GM15510 (cell line): ENCODE results near the gene SSBP3.

Experiments
- POLR2A ChIP-seq: IDR thresholded peaks from 3 replicates; pipeline ENCODE4 v1.6.1; 2011; ENCODE audit warnings: borderline replicate concordance; ENCODE audit not compliant: insufficient read length; ENCODE audit errors: extremely low read depth

Gene SSBP3

GRCh38 chr1:54406339-54407153, at the start of gene SSBP3:
TSS of gene SSBP3 (minus strand) at chr1:54406394.
- TF ChIP-seq POLR2A: peak; percentile 70

- no peak for TF ChIP-seq POLR2A
These were observed 47.3 kb upstream of the SSBP3 start for GRCh38 chr1:54453509-54453908.

- no peak for TF ChIP-seq POLR2A
These were observed 46.8 kb upstream of the SSBP3 start for GRCh38 chr1:54453022-54453421.

DNA sequence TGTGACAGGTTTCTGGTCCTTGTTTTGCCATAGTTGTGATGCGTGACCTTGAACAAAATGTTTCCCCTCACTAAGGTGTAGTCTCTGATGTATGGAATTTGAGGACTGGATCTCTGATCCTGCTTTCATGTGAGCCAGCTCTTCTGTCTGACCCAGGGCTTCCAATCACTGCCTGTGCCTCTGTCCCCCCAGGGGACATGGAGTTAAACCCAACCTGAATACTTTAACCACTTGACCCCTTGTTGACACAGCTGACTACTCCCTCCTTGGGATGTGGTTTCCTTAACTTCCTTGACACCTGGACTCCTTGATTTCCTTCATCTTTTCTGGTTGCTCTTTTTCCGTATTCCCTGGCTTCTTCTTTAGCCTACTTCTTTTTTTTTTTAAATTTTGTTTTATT, 36.0 kb upstream of the SSBP3 start:
- TF ChIP-seq POLR2A: no peak

DNA sequence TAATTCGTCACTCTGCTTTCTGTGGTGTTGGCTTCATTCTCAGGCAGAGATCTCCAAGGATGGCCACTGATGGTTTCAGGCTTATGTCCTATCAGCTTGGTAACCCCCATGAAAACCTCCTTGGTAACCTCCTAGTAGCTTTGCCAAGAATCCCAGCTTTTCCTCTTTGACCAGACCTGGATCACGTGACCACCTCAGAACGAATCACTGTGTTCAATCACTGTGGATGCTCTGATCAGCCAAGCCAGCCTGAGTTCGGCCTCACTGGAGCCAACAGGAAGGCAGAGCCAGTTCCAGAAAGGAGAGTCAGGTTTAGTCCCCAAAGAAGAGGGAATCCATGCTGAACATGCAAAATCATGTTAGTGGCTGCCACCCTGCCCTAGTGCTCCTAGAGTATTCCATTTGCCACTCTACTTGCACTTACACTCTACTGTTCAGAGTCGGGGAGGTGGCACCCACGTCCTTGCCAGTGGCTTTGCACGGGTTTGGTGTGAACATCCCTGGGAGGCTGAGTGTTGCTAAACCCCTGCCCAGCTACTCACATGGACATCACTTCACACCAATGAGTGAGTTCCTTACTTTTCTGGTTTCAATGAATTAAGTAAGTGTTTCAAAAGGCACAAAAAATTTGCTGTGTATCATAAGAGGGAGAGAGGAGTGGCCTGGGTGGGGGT, 33.5 kb upstream of the SSBP3 start:
- TF ChIP-seq POLR2A: no peak

DNA sequence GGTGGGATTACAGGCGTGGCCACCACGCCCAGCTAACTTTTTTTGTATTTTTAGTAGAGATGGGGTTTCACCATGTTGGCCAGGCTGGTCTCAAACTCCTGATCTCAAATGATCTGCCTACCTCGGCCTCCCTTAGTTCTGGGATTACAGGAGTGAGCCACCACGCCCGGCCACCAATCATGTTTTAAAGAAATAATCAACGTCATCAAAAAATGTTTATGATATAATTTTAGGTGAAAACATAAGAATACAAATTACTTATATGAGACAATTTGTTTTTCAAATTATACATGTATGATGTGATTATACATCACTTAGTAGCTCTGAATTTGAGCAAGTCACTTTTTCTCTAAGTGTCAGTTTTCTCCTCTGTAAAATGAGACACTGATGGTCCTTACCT, 31.6 kb upstream of the SSBP3 start:
- no peak for TF ChIP-seq POLR2A

DNA sequence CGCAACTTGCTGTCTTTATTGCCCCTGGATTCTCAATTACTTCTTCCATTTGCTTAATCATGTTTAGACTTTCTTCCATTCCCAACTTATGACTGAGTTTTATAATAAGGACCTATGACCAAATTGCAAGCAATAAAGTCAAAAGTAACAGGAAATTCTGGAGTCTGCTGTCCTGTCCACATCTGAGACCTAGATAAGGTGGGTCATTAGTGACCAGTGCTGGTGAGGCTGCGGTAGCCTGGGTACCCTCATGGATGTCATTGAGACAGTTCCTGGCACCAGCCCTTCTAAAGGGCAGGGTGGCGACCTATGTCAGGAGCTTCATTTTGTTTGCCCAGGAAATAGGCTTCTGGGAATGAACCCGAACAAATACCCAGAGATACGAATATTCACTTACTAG, 30.6 kb upstream of the SSBP3 start:
- no peak for TF ChIP-seq POLR2A

GRCh38 chr1:54429838-54430237, 23.6 kb upstream of the SSBP3 start:
- TF ChIP-seq POLR2A: no peak

- no peak for TF ChIP-seq POLR2A
These were observed 22.8 kb upstream of the SSBP3 start for GRCh38 chr1:54428837-54429518.

DNA sequence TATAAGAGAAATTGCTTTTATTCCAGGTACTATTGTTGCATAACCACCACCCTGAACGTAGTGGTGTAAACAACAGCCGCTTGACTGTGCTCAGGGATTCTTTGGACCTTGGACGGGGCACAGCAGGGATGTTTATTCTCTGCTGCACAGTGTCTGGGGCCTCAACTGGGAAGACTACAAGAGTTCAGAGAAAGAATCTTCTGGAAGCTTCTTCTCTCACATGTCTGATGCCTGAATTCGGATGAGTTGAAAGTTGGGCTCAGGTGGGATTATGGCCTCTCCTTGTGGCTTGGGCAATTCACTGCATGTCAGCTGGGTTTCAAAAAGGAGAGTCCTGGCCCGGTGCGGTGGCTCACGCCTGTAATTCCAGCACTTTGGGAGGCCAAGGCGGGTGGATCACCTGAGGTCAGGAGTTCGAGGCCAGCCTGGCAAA, 19.0 kb upstream of the SSBP3 start:
- TF ChIP-seq POLR2A: no peak

DNA sequence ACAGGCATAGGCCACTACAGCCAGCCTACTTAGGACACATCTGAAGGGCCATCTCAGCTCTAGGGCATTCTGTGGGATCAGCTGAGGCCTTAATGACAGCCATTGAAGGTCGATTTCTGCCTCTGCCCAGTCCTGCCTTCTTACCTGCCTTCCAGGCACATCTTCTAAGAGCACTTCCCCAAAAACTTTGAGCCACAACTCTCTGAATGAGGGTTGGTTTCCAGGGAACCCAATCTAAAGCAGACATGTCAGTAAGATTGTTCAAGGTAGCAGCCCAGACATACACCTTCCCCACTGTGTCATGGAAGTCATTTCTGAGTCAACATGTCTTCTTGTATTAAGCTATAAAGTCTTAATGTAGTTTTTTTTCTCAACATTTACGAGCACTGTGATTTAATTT, 18.2 kb upstream of the SSBP3 start:
- TF ChIP-seq POLR2A: no peak

- TF ChIP-seq POLR2A: no peak
These were observed 14.9 kb upstream of the SSBP3 start for GRCh38 chr1:54421101-54421504.

DNA sequence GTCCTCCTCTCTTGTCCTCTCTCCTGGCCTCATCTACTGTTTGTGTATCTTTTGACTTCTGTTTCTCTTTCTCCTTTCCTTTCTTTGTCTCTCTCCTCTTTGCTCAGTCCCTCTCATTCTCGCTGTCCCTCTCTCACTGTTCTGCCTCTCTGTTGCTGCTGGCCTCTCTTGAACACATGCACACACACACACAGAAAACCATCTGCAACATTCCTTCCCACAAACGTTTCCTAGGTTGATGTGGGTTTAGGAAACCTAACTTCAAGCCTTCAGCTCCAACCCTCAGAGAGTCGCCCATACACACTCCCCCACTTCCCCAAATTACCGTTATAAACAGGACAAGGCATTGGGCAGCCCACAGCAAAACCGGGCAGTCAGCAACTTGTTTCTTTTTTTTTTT, 10.9 kb upstream of the SSBP3 start:
- no peak for TF ChIP-seq POLR2A

GRCh38 chr1:54416435-54416834, 10.2 kb upstream of the SSBP3 start:
- TF ChIP-seq POLR2A: no peak

DNA sequence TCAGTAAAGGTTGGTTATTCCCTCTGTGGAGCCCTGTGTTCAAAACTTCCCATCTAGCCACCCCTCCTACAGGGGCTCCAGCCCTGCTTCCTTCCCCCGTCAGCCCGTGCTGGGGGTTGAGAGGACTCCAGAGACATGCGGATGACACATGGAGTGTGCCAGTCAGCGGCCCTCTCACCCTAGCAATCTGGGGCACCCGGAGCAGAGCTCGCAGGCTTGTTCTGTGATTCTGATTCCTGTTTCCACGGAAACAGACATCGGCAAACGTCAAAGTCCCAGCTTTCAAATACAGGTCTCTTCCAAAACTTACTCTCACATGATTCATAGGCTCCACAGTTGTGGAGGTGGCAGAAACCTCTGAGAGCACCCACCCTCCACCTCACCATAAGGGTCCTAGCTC, 9.8 kb upstream of the SSBP3 start:
- no peak for TF ChIP-seq POLR2A
